Measurements from ENCODE around the gene SMAD6. TPM values are rescaled to one million over a fixed set of nuclear protein-coding genes. Genes with fewer than 3 reads are reported as not detected.

Gene SMAD6
- total and polyA plus RNA-seq, 9 of the 15 experiments (the other 6 are each of a cell fraction or from before 2014, with no cell fraction given) = 0.10 to 15.5 (median 3.7) TPM

DNA sequence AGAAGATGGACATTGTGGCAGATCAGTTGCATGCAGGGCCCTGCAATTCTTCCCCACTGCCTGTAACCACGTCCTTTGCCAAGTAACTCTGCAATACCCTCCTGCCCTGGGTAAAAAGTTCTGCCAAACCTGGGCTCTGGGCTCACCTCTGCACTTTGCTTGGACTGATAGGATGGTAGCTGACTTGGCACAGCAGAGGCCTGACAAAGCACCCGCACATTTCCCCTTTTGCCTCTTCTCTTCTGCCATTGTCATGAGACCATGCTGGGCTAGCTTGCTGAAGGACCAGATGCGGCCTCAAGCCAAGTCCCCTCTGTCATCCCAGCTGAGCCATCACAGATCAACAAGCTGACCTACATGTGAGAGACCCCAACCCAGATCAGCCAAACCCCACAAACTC, 122.4 kb downstream of the SMAD6 start:
- BruUV-seq (replicated peaks) = no TSS peak
- DNase-seq (ENCODE audit: extremely low read depth in 1 of 4, low spot score in 3 of 4) = no peak
- 41% methylated on average over 3 of the region's 3 CpGs for WGBS (ENCODE audit: insufficient coverage, low coverage, missing lambda C conversion rate)
- ChIA-PET POLR2A (interaction anchor here (0.6 to 1.8 kb wide), 3 partner anchors 9 to 660 kb away, joined by 3 to 6 read pairs (median 4); no protein-coding TSS in a partner anchor), CTCF (ENCODE audit: low intra/inter-chr PET ratio) (no interaction called here)
- no peak for ATAC-seq
- H4K20me1 ChIP-seq (replicated peaks; ENCODE audit: control insufficient read depth, insufficient read depth, low read length) = no peaks in the 10 kb centered on the region
- H3K27me3 ChIP-seq (ENCODE audit: control insufficient read depth in 2 of 2, insufficient read depth in 2 of 2, low read length in 2 of 2) = peaks cover 0 to 8% of the 10 kb centered on the region in 2 experiments; a peak in 1 of 5 replicates
- no peak overlapping the region for H3K4me2 ChIP-seq (ENCODE audit: insufficient read depth, low read length)
- no peaks in the 10 kb centered on the region for H3K9me1 ChIP-seq (ENCODE audit: control insufficient read depth, insufficient read depth, low read length)
- H2AFZ ChIP-seq (ENCODE audit: low read depth, low read length) = 0 out of 2 replicates have a peak overlapping the region, but pooled peaks have one; percentile 27
- TF ChIP-seq TARDBP (IDR thresholded peaks at IDR 0.05) = no peak
- TF ChIP-seq ZBTB8A (IDR thresholded peaks at IDR 0.05; ENCODE audit: partially characterized antibody) = no peak
- TF ChIP-seq, protein P1, sequence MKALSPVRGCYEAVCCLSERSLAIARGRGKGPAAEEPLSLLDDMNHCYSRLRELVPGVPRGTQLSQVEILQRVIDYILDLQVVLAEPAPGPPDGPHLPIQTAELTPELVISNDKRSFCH (CRISPR knock-in tag; IDR thresholded peaks at IDR 0.05) = no peak
- TF ChIP-seq, protein P1 (tag; IDR thresholded peaks at IDR 0.05) = no peak
- no peak for TF ChIP-seq RNF2 (IDR thresholded peaks at IDR 0.05)
- intact Hi-C loops (cut with micrococcal nuclease) = no loop called here
- 0 out of 4 replicates have a peak overlapping the region, but pooled peaks of 1 of the 2 experiments have one; percentile 30 for H3K9ac ChIP-seq (ENCODE audit: insufficient read depth in 1 of 2, low read depth in 2 of 2, low read length in 2 of 2)
- H3K9me3 ChIP-seq (replicated peaks; ENCODE audit: control insufficient read depth, insufficient read depth, low read depth, low read length) = no peaks in the 10 kb centered on the region
- H3K79me2 ChIP-seq (ENCODE audit: control insufficient read depth, insufficient read depth, low read length) = no peaks in the 10 kb centered on the region
- no peak for FAIRE-seq
- no peak overlapping the region for H3K27ac ChIP-seq (ENCODE audit: extremely low read depth, low read depth, low read length)
- no peaks in the 10 kb centered on the region for H3K36me3 ChIP-seq (ENCODE audit: control insufficient read depth, insufficient read depth, low read length)
- peaks cover 0 to 3% of the 10 kb centered on the region in 2 experiments; a peak in 2 of 5 replicates for H3K4me1 ChIP-seq (replicated peaks in 1 of 2; ENCODE audit: control insufficient read depth in 2 of 2, insufficient read depth in 2 of 2, low read length in 2 of 2)
- in situ Hi-C loops (cut with MboI) = no loop called here
- no peak overlapping the region for H3K4me3 ChIP-seq

DNA sequence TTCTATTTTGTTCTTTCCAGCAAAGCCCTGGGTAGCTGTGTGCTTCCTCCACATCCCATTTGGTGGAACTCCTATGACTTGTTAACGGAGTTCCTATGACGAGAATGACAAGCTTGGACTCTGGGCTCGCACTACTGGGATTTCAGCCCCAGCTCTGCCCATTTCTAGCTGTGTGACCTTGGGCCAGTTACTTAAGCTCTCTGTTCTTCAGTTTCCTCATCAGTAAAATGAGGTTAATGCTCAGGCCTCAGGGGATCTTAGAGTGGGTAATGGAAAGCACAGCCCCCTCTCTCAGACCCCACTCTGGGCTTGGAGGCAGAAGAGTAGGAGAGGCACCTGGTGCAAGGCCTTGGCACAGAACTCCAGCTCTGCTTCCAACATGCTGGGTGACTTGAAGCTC, 123.1 kb downstream of the SMAD6 start:
- H3K4me3 ChIP-seq = no peak overlapping the region
- no peaks in the 10 kb centered on the region for H3K9me1 ChIP-seq (ENCODE audit: control insufficient read depth, insufficient read depth, low read length)
- in situ Hi-C loops (cut with MboI) (no loop called here), intact Hi-C loops (cut with micrococcal nuclease) (no loop called here)
- H2AFZ ChIP-seq (ENCODE audit: low read depth, low read length) = no peak overlapping the region
- no peaks in the 10 kb centered on the region for H3K9me3 ChIP-seq (replicated peaks; ENCODE audit: control insufficient read depth, insufficient read depth, low read depth, low read length)
- TF ChIP-seq POLR2AphosphoS2 (IDR thresholded peaks at IDR 0.05; ENCODE audit: low read length) = no peak
- TF ChIP-seq ZFP36 (IDR thresholded peaks at IDR 0.05; ENCODE audit: low read depth, low read length, partially characterized antibody) = peak; percentile 50
- TF ChIP-seq RBM25 (IDR thresholded peaks at IDR 0.05; ENCODE audit: low read depth, low read length, severe bottlenecking) = peak; percentile 74
- no peak for TF ChIP-seq JUN (IDR thresholded peaks at IDR 0.05; ENCODE audit: borderline replicate concordance, low read depth, low read length)
- no peak for TF ChIP-seq JUN (CRISPR knock-in tag; IDR thresholded peaks at IDR 0.05; ENCODE audit: borderline replicate concordance)
- TF ChIP-seq MTA3 (IDR thresholded peaks at IDR 0.05; ENCODE audit: borderline replicate concordance) = no peak
- no peak for TF ChIP-seq COPS2 (conservative IDR thresholded peaks at IDR 0.05)
- peak; percentile 48; the same call in 1 of the 2 replicates for TF ChIP-seq BCOR (IDR thresholded peaks at IDR 0.05)
- no peak for TF ChIP-seq C11orf30 (IDR thresholded peaks at IDR 0.05; ENCODE audit: low read depth)
- TF ChIP-seq XRCC4 (IDR thresholded peaks at IDR 0.05; ENCODE audit: extremely low read depth, insufficient read depth, insufficient read length) = no peak
- 0 out of 4 replicates have a peak, but pooled peaks of 1 of the 2 experiments have one; percentile 31 for TF ChIP-seq KDM1A (IDR thresholded peaks at IDR 0.05)
- 0 out of 5 replicates have a peak, but pooled peaks cover 0 to 8% of the 10 kb centered on the region in 2 experiments for H3K27me3 ChIP-seq (ENCODE audit: control insufficient read depth in 2 of 2, insufficient read depth in 2 of 2, low read length in 2 of 2)
- no TSS peak for BruUV-seq (replicated peaks)
- CTCF ChIA-PET (ENCODE audit: low intra/inter-chr PET ratio) = no interaction called here
- H3K36me3 ChIP-seq (ENCODE audit: control insufficient read depth, insufficient read depth, low read length) = no peaks in the 10 kb centered on the region
- ATAC-seq (no peak), DNase-seq (ENCODE audit: extremely low read depth in 1 of 4, low spot score in 3 of 4) (no peak), FAIRE-seq (no peak)
- no peaks in the 10 kb centered on the region for H3K79me2 ChIP-seq (ENCODE audit: control insufficient read depth, insufficient read depth, low read length)
- H4K20me1 ChIP-seq (replicated peaks; ENCODE audit: control insufficient read depth, insufficient read depth, low read length) = no peaks in the 10 kb centered on the region
- no peak overlapping the region for H3K27ac ChIP-seq (ENCODE audit: extremely low read depth, low read depth, low read length)
- H3K4me1 ChIP-seq (replicated peaks in 1 of 2; ENCODE audit: control insufficient read depth in 2 of 2, insufficient read depth in 2 of 2, low read length in 2 of 2) = peaks cover 0 to 3% of the 10 kb centered on the region in 2 experiments; a peak in 2 of 5 replicates
- no peak overlapping the region for H3K9ac ChIP-seq (ENCODE audit: insufficient read depth in 1 of 2, low read depth in 2 of 2, low read length in 2 of 2)
- 35% methylated on average over 3 of the region's 3 CpGs for WGBS (ENCODE audit: insufficient coverage, low coverage, missing lambda C conversion rate)
- no peak overlapping the region for H3K4me2 ChIP-seq (ENCODE audit: insufficient read depth, low read length)
- POLR2A ChIA-PET = interaction anchor here (0.6 to 1.8 kb wide), 6 partner anchors 10 to 660 kb away, joined by 3 to 6 read pairs (median 4); no protein-coding TSS in a partner anchor

Data from K562 (cell line).